Measurements from ENCODE around the gene CAPN3.

Gene CAPN3

DNA sequence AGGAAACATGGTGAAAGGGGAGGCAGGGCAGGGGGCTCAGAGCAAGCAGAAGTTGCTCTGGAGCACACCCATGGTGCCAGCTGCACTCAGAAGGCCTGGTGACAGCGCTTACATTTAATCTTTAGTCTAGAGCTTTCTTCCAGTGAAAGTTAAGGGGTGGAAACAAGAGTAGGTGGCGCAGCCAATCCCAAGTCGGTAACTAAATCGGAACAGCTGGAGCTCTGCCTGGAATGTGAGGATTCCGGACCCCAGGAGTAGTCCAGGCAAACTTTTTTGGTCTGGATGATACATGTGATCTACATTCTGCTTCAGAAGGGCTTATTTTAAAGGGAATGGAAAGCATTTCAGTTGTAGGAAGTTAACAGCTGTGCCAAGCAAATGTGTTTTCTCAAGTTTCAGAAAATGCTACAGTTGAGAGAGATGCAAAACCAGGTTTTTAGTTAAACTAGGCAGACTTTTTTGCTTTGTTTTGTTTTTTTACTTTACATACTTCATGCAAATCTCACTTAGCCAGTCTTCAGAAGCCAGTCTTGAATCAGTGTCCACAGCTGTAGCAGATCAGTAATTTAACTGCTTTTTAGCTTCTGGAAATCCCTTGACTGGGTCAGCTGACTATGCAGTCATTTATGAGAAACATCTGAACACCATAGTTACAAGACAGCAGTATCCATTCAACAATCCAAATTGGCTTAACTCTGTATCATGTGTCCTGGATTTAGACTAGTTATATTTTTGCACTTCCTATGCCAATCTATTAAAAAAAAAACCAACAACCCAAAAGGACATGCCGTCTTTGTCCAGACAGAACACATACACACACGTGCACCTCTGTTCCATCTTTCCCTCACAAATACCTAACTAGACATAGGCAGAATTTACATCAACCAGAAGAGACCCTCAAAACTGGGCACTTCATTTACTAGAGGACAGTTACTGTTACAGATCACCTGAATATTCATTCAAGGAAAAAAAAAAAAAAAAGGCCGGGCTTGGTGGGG lies 98.4 kb downstream of the CAPN3 start:
- DNase-seq: no peak

DNA sequence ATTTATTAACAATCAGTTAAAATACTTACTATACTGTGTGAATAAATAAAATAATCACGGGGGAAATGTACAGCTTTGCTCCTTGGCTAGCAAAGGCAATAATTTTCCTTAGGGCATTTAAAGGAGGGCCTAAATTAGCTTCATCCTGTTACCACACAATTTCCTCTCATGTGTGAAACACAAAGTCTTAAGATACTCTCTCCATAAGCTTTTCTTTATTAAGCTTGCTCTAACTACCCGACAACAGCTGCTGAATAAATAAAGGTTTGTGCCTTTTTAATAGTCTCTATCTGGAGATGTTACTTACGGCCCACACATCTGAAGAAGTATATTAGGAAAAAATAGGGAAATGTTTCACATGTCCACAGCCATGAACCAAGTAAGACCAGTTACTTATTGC lies 102.0 kb downstream of the CAPN3 start:
- DNase-seq: no peak

Data from stimulated activated CD4-positive, alpha-beta T cell treated with anti-CD3 and anti-CD28 coated beads, Interleukin-4, amount 100 ng/mL, for 24 hours (primary cell).